HG03280 (cell line): Measurements from ENCODE around the gene AHNAK2.

Experiments used
- ATAC-seq: cut with Tn5 transposase; IDR thresholded peaks from one replicate; pipeline ENCODE4 v1.9.1; 2021; ENCODE audit warnings: mild to moderate bottlenecking, moderate library complexity; ENCODE audit not compliant: unreplicated experiment

AHNAK2 gene

GRCh38 chr14:104974665-104975390 is 3.3 kb downstream of the AHNAK2 start:
- no peak for ATAC-seq

DNA sequence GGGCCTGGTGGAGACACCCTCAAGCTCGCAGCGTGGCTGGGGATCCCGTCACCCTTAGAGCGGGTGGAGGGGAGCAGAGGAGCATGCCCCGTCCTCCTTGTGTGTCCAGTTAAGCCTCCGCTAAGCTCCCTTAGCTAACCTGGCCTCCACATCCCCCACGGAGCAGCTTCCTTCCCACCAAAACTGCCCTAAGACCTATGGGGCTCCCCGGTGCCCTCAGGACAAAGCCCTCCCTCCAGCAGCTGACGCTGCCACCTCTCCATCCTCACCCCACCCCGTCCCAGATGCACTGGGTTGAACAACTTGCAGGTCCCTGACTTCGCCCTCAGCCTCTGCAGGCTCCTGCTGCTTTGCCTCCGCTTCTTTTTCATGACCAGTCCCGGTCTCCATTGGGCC is 4.0 kb downstream of the AHNAK2 start:
- ATAC-seq: no peak

- ATAC-seq: no peak
These were observed 4.6 kb downstream of the AHNAK2 start for GRCh38 chr14:104973385-104974145.

GRCh38 chr14:104973135-104973384 is 5.1 kb downstream of the AHNAK2 start:
- no peak for ATAC-seq

DNA sequence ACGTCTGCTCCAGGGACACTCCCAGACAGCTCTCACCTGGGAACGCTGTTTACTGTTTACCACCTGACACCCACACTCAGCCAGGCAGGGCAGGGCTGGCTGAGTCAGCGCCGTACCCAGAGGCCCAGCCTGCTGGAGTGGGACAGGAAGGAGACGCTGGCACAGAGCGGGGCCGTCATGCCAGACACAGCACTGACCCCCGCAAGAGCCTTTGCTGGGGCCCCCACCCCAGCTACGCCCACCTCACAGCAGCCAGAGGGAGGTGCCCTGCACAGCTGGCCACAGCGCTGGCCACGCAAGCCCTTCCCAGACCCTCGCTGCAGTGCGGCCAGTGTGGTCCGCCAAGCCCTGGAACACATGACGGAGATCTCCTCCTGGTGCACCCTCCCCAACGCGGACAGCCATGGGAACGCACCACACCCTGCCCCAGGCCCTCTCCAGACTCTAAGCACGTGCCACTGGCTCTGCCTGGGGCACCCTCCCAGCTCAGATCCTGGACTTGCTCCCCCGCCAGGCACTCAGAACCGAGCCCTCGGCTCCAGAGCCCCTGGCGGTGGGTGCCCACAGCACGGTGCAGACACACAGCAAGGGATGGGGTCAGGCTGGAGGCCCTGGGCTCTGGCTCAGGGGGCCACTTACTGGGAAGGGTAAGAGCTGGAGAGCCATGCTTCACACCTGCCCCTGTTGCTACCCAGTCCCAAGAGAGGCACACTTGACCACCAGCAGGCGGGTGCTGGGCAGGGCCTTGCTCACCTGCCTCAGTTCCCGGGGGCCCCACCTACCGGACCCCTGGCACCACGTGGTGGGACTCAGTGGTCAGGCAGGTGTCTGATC is 5.7 kb downstream of the AHNAK2 start:
- no peak for ATAC-seq

DNA sequence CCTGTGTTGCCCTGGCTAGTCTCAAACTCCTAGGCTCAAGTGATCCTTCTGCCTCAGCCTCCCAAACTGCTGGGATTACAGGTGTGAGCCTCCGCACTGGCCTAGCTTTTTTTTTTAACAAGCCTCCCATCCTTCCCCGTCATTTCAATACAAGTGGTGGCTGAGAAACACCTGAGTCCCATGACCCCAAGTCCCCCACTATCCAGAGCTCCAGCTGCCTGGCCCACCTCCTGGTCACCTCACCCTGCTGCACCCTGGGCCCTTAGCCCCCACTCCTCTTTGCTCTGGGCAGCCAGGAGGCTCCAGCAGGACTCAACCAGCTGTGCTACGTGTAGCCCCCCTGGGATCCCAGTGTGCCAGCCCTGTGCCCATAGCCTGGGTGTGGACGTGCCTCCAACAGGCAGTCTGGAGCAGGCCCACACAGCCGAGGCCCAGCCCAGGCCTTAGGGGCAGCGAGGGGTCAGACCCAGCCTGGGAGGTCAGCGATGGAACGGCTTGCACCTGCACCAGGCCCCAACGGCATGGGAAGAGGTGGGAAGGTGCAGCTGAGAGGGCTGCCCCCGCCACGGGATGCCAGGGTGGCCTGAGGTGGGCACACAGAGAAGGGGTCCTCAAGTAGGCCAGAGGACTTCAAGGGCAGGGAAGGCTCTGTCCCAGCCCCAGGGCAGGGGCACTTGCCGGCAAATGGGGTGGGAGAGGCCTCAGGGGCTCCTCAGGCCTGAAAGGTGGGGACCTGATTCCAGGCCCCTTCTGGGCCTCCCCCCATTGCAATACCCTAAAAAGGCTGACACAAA is 6.5 kb downstream of the AHNAK2 start:
- ATAC-seq: no peak

- no peak for ATAC-seq
These were observed 7.7 kb downstream of the AHNAK2 start for GRCh38 chr14:104970231-104971068.

DNA sequence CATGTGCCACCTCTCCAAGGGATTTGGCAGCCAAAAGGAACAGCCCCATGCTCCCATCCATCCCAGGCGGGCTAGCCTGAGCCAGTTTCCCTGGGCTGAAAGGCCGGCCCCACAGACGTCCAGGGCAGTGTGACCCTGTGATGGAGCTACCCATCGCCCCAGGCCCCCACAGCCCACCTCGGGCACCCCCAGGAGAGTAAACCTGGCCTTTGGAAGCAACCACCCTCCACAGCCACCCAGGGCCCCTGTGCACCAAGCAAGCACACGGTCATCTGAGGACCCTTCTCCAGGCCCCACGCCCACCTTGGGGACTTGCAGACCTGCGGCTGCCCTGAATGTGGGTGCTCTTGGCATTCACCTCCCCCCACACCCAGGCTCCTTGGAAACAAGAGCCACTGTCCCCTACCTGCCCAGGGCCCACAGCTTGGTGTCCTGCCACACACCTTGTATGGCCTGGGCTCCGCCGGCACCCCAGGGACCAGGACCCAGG is 8.4 kb downstream of the AHNAK2 start:
- no peak for ATAC-seq

GRCh38 chr14:104968541-104969401 is 9.4 kb downstream of the AHNAK2 start:
- ATAC-seq: no peak

GRCh38 chr14:104968153-104968527 is 10.0 kb downstream of the AHNAK2 start:
- ATAC-seq: no peak

DNA sequence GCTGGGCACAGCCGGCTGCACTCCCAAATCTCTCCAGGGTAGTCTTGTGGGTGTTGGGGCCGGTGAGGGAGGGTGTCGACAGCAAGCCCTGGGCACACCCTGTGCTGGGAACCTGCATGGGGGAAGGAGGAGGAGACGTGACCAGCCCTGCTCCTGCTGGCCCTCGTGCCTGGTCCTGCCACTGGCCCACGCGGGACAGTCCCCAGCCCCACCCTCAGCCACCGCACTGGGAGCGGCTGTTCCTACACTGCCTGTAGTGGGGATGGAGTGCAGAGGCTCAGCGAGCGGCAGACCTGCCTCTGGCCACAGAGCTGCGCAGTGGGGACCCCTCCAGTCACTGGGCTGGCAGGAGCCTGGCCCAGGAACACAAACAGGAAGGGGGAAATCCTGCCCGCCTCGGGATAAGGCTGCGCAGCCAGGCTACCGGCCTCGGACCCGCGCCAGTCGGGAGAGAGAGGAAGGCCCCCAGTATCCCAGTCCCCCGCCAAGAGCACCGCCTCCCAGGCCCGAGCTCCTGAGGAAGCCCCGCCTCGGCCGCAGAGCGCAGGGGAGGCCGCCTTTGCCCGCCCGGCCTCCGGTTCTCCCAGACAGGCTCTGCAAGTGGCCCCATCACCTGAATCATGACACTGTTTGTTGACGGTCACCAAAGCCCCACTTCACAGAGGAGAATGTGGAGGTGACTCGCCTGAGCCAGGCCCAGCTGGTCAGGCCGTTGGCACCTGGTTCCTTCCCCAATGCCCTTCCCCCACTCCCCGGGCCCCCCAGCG is 10.6 kb downstream of the AHNAK2 start:
- ATAC-seq: no peak

GRCh38 chr14:104966981-104967385 is 11.2 kb downstream of the AHNAK2 start:
- no peak for ATAC-seq

GRCh38 chr14:104966261-104966865 is 11.8 kb downstream of the AHNAK2 start:
- no peak for ATAC-seq

DNA sequence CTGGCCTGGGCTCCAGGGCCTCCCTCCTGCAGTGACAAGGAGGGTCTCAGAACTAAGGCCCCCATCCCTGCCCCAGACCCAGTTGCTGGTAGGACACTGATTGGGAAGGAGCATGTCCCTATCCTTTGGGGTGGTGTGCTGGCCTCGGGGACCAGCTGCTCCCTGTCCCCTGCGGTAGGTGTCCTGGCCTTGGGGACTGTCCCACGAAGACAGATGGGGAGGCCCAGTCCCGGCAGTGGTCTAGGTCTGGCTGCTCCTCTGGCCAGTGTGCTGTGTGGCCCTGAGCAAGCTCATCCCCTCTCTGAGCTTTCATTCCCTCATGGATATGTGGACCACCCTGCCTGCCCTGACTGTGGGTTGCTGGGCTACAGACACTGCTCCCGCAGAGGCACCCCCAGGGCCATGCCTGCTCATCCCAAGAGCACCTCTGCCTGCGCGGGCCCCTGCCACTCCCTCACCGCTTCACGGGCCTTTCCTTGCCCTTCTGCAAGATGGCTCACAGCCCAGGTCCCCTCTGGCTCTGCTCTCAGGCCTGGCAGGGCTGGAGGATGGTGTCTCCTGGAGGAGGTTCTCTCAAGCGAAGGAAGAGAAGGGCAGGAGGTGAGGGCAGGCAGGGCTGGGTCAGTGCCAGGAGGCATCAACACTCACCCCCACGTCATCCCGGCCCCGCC is 12.5 kb downstream of the AHNAK2 start:
- ATAC-seq: no peak

DNA sequence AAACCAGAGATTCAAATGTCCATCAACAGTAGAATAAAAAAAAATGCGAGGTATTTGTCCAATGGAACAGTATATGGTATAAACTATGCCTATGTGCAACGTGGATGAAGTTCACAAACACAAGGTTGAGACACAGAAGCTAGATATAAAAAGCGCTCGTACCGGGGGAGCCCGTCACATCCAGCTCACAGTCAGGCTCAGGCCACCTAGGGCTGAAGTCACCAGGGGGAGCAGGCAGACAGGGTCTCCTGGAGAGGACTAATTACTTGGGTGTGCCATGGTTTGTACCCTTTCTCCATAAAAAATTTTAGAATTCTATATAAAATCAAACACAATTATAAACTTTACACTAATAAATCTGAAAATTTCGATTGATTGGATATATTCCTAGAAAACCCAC is 13.6 kb downstream of the AHNAK2 start:
- ATAC-seq: no peak

- no peak for ATAC-seq
These were observed 20.7 kb downstream of the AHNAK2 start for GRCh38 chr14:104957146-104958113.
